Trophoblast cell (in vitro differentiated cells and primary cell): ENCODE measurements around the gene GALK2.

Source experiments
- DNase-seq, 2 donors: peaks; one replicate each; pipeline ENCODE4 v3.0.0-alpha.2; 2016
- H2AFZ ChIP-seq: 2 replicates; pipeline ENCODE4 v1.6.1; 2013; ENCODE audit warnings: low read length, moderate library complexity, mild to moderate bottlenecking; ENCODE audit not compliant: insufficient read depth, poor library complexity
- H2AK5ac ChIP-seq: 2 replicates; pipeline ENCODE4 v1.6.1; 2013; ENCODE audit warnings: mild to moderate bottlenecking, low read length
- H2BK120ac ChIP-seq: 2 replicates; pipeline ENCODE4 v1.6.1; 2013; ENCODE audit warnings: low read length, mild to moderate bottlenecking, moderate library complexity; ENCODE audit not compliant: insufficient read depth, poor library complexity
- H2BK12ac ChIP-seq: 2 replicates; pipeline ENCODE4 v1.6.1; 2013; ENCODE audit warnings: mild to moderate bottlenecking, low read length, moderate library complexity
- H2BK5ac ChIP-seq: 2 replicates; pipeline ENCODE4 v1.6.1; 2013; ENCODE audit warnings: low read length, low read depth, moderate library complexity, mild to moderate bottlenecking; ENCODE audit not compliant: poor library complexity
- H3K14ac ChIP-seq: 2 replicates; pipeline ENCODE4 v1.6.1; 2013; ENCODE audit warnings: mild to moderate bottlenecking, low read length
- H3K18ac ChIP-seq: 2 replicates; pipeline ENCODE4 v1.6.1; 2013; ENCODE audit warnings: mild to moderate bottlenecking, low read length
- H3K23ac ChIP-seq: 2 replicates; pipeline ENCODE4 v1.6.1; 2013; ENCODE audit warnings: low read length
- H3K27ac ChIP-seq: 2 replicates; pipeline ENCODE4 v1.5.1; 2013; ENCODE audit warnings: low read depth, mild to moderate bottlenecking, inconsistent platforms, low read length, moderate library complexity
- H3K27me3 ChIP-seq: 2 replicates; pipeline ENCODE4 v1.6.1; 2013; ENCODE audit warnings: inconsistent platforms, mild to moderate bottlenecking, low read length, moderate library complexity; ENCODE audit not compliant: insufficient read depth
- H3K36me3 ChIP-seq, 2 experiments: 1 replicate in 1 of 2; 2 replicates in 1 of 2; pipeline ENCODE4 v1.6.1; 2013; ENCODE audit warnings: low read length in 2 of 2, mild to moderate bottlenecking in 2 of 2, moderate library complexity in 1 of 2; ENCODE audit not compliant: insufficient read depth in 2 of 2, control insufficient read depth in 1 of 2
- H3K4ac ChIP-seq: 2 replicates; pipeline ENCODE4 v1.6.1; 2013; ENCODE audit warnings: low read depth, mild to moderate bottlenecking, low read length, moderate library complexity
- H3K4me1 ChIP-seq, 2 experiments: 1 replicate in 1 of 2; 2 replicates in 1 of 2; pipeline ENCODE4 v1.6.1; 2013; ENCODE audit warnings: low read length in 2 of 2, mild to moderate bottlenecking in 2 of 2, moderate library complexity in 1 of 2; ENCODE audit not compliant: insufficient read depth in 2 of 2, control insufficient read depth in 1 of 2
- H3K4me2 ChIP-seq: 2 replicates; pipeline ENCODE4 v1.6.1; 2013; ENCODE audit warnings: inconsistent platforms, mild to moderate bottlenecking, low read length, moderate library complexity
- H3K4me3 ChIP-seq: 2 replicates; pipeline ENCODE4 v1.5.1; 2013; ENCODE audit warnings: mild to moderate bottlenecking, low read depth, low read length, inconsistent platforms
- H3K79me1 ChIP-seq: one replicate; pipeline ENCODE4 v1.6.1; 2013; ENCODE audit warnings: low read length
- H3K79me2 ChIP-seq: 2 replicates; pipeline ENCODE4 v1.6.1; 2013; ENCODE audit warnings: low read length, mild to moderate bottlenecking; ENCODE audit not compliant: control insufficient read depth, insufficient read depth, poor library complexity
- H3K9ac ChIP-seq: 2 replicates; pipeline ENCODE4 v1.6.1; 2013; ENCODE audit warnings: mild to moderate bottlenecking, low read length
- H3K9me3 ChIP-seq: 2 replicates; pipeline ENCODE4 v1.6.1; 2013; ENCODE audit warnings: low read depth, mild to moderate bottlenecking, control low read depth, inconsistent platforms, low read length; ENCODE audit not compliant: insufficient read depth
- H4K12ac ChIP-seq: 2 replicates; pipeline ENCODE4 v1.6.1; 2013; ENCODE audit warnings: low read depth, mild to moderate bottlenecking, low read length, moderate library complexity
- H4K8ac ChIP-seq: 2 replicates; pipeline ENCODE4 v1.6.1; 2013; ENCODE audit warnings: low read depth, mild to moderate bottlenecking, low read length, moderate library complexity
- H4K91ac ChIP-seq: one replicate; pipeline ENCODE4 v1.6.1; 2013; ENCODE audit warnings: low read depth, mild to moderate bottlenecking, low read length, moderate library complexity
- WGBS: extraction: QIAGEN DNeasy Blood & Tissue Kit; methylation state at CpG from one replicate; pipeline ENCODE4 v1.1.7; 2013; ENCODE audit warnings: missing lambda C conversion rate; ENCODE audit not compliant: insufficient read length, insufficient coverage; ENCODE audit errors: extremely low coverage; 5-methylcytosine and 5-hydroxymethylcytosine counted together

Gene GALK2

GRCh38 chr15:49308686-49309085, 138.6 kb downstream of the GALK2 start:
- Histone ChIP-seq H2BK12ac (no peak overlapping the region), H3K4me2 (no peak overlapping the region), H4K91ac (no peak overlapping the region), H3K27ac (no peak overlapping the region), H3K9ac (no peak overlapping the region), H3K27me3 (no peaks in the 10 kb centered on the region), H2AK5ac (no peak overlapping the region), H2AFZ (no peak overlapping the region), H3K4me1 (no peaks in the 10 kb centered on the region), H2BK120ac (no peak overlapping the region), H3K79me1 (no peaks in the 10 kb centered on the region), H4K12ac (no peak overlapping the region), H3K4me3 (no peak overlapping the region), H3K9me3 (no peaks in the 10 kb centered on the region), H2BK5ac (no peak overlapping the region), H3K23ac (no peak overlapping the region), H3K79me2 (no peaks in the 10 kb centered on the region), H3K18ac (no peak overlapping the region), H3K14ac (no peak overlapping the region), H4K8ac (no peak overlapping the region), H3K36me3 (peaks cover 0 to 2% of the 10 kb centered on the region in 2 experiments), H3K4ac (no peak overlapping the region)
- WGBS = no CpG with 5 or more reads among the region's 2 CpGs
- no peak for DNase-seq

GRCh38 chr15:49309889-49310288, 139.8 kb downstream of the GALK2 start:
- H2BK120ac ChIP-seq = no peak overlapping the region

GRCh38 chr15:49313650-49314049, 143.6 kb downstream of the GALK2 start:
- no peak overlapping the region for H3K18ac ChIP-seq
- H4K12ac ChIP-seq = no peak overlapping the region
- no peak overlapping the region for H2BK5ac ChIP-seq
- H2AK5ac ChIP-seq = no peak overlapping the region
- no peak overlapping the region for H4K91ac ChIP-seq
- H3K4me3 ChIP-seq = no peak overlapping the region
- H2BK120ac ChIP-seq = no peak overlapping the region
- no CpG with 5 or more reads among the region's 1 CpG for WGBS
- H3K4ac ChIP-seq = no peak overlapping the region
- DNase-seq = no peak
- no peaks in the 10 kb centered on the region for H3K79me2 ChIP-seq
- H2BK12ac ChIP-seq = no peak overlapping the region
- no peak overlapping the region for H3K27ac ChIP-seq
- no peak overlapping the region for H3K4me2 ChIP-seq
- no peak overlapping the region for H3K23ac ChIP-seq
- no peaks in the 10 kb centered on the region for H3K9me3 ChIP-seq
- H3K36me3 ChIP-seq = no peaks in the 10 kb centered on the region
- no peak overlapping the region for H2AFZ ChIP-seq
- no peak overlapping the region for H4K8ac ChIP-seq
- H3K27me3 ChIP-seq = no peaks in the 10 kb centered on the region
- H3K9ac ChIP-seq = no peak overlapping the region
- H3K4me1 ChIP-seq = no peaks in the 10 kb centered on the region
- no peaks in the 10 kb centered on the region for H3K79me1 ChIP-seq
- no peak overlapping the region for H3K14ac ChIP-seq

More at GRCh38 chr15:49309889-49310288, 139.8 kb downstream of the GALK2 start:
- H4K8ac ChIP-seq = no peak overlapping the region
- no peak overlapping the region for H3K4ac ChIP-seq
- H4K12ac ChIP-seq = no peak overlapping the region
- H4K91ac ChIP-seq = no peak overlapping the region
- no peak overlapping the region for H2AK5ac ChIP-seq
- H2BK12ac ChIP-seq = no peak overlapping the region
- H3K4me3 ChIP-seq = no peak overlapping the region
- H3K18ac ChIP-seq = no peak overlapping the region
- no peak overlapping the region for H2BK5ac ChIP-seq
- H3K14ac ChIP-seq = no peak overlapping the region
- no peak for DNase-seq
- H3K27ac ChIP-seq = no peak overlapping the region
- H3K9me3 ChIP-seq = no peaks in the 10 kb centered on the region
- no peak overlapping the region for H3K4me2 ChIP-seq
- no peaks in the 10 kb centered on the region for H3K4me1 ChIP-seq
- no peaks in the 10 kb centered on the region for H3K36me3 ChIP-seq
- no peak overlapping the region for H3K23ac ChIP-seq
- H3K79me2 ChIP-seq = no peaks in the 10 kb centered on the region
- no peaks in the 10 kb centered on the region for H3K79me1 ChIP-seq
- H2AFZ ChIP-seq = no peak overlapping the region
- H3K9ac ChIP-seq = no peak overlapping the region
- H3K27me3 ChIP-seq = no peaks in the 10 kb centered on the region

- Histone ChIP-seq H3K36me3 (peaks cover 0 to 3% of the 10 kb centered on the region in 2 experiments), H3K79me2 (no peaks in the 10 kb centered on the region), H4K12ac (no peak overlapping the region), H3K18ac (no peak overlapping the region), H3K14ac (no peak overlapping the region), H3K9ac (no peak overlapping the region), H3K27me3 (no peaks in the 10 kb centered on the region), H3K79me1 (no peaks in the 10 kb centered on the region), H3K4me1 (no peaks in the 10 kb centered on the region), H3K4me2 (no peak overlapping the region), H2BK12ac (no peak overlapping the region), H4K91ac (no peak overlapping the region), H3K9me3 (no peaks in the 10 kb centered on the region), H4K8ac (no peak overlapping the region), H3K27ac (no peak overlapping the region), H3K4me3 (no peak overlapping the region), H3K4ac (no peak overlapping the region), H2BK120ac (no peak overlapping the region), H2AK5ac (no peak overlapping the region), H2AFZ (no peak overlapping the region), H2BK5ac (no peak overlapping the region), H3K23ac (no peak overlapping the region)
- no CpG with 5 or more reads among the region's 1 CpG for WGBS
- no peak for DNase-seq
Observed at GRCh38 chr15:49314716-49315115, 144.7 kb downstream of the GALK2 start.
